Heart left ventricle (tissue), 13 donors: ENCODE measurements around the gene RPRD1A.

ENCODE experiments used
- POLR2A ChIP-seq, 2 donors: fragments of 450-650 bp; IDR thresholded peaks; one replicate each; pipeline ENCODE4 v1.6.1; 2017; ENCODE audit warnings: antibody characterized with exemption in 2 of 2, mild to moderate bottlenecking in 2 of 2, moderate library complexity in 2 of 2
- TF ChIP-seq, protein P1 (sequence below), 12 donors: fragments of 200-600 bp; sonication (generic) in 4 of 12; IDR thresholded peaks; one replicate each; pipeline versions ENCODE4 v1.5.0 to v1.8.0; 2018 to 2022; ENCODE audit warnings: antibody characterized with exemption in 12 of 12, mild to moderate bottlenecking in 5 of 12
- donor health status: ischemic (EF 13 %, LVEDD 7.1; RV severe dilation, severe dysfunction).
- donor health status: DM: no; HTN: yes; CAD: no.
- donor health status: DM: no; HTN: no; CAD: no.
- donor health status: ischemic (EF 25% LVEDD 6.9; RV normal size, moderate dysfunction).
- donor health status: ischemic (EF 25% LVEDD 5.7; RV mildly dilated, moderate dysfunction).
- donor health status: ischemic (EF 35%, LVEDD 5.7; RV mildly dilated, moderate dysfunction).
- donor health status: nonischemic (EF 11% LVEDD 7.7; RV severe dilation, severe dysfunction).
- donor health status: DM: yes; HTN: yes; CAD: no.
- donor health status: PGD.
- donor health status: ischemic (EF 29% LVEDD 5.4; RV normal size, mild dysfunction).
- donor health status: nonischemic (EF 23%, LVEDD 6.1; RV moderate dilation, normal function).

DNA sequence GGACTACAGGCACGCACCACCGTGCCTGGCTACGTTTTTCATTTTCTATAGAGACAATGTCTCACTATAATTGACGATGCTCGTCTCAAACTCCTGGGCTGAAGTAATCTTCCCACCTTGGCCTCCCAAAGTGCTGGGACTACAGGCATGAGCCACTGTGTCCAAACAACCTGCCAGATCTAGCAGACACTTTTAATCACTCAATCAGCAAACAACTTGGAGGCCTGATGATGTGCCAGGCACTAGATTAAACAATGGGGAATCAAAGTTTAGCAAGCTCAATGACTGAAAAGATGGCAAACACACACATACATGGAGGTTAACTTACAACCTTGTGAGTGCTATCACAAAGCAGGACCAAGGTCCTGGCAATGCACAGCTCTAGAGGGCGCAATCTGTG lies 124.7 kb downstream of the RPRD1A start:
- TF ChIP-seq, protein P1, sequence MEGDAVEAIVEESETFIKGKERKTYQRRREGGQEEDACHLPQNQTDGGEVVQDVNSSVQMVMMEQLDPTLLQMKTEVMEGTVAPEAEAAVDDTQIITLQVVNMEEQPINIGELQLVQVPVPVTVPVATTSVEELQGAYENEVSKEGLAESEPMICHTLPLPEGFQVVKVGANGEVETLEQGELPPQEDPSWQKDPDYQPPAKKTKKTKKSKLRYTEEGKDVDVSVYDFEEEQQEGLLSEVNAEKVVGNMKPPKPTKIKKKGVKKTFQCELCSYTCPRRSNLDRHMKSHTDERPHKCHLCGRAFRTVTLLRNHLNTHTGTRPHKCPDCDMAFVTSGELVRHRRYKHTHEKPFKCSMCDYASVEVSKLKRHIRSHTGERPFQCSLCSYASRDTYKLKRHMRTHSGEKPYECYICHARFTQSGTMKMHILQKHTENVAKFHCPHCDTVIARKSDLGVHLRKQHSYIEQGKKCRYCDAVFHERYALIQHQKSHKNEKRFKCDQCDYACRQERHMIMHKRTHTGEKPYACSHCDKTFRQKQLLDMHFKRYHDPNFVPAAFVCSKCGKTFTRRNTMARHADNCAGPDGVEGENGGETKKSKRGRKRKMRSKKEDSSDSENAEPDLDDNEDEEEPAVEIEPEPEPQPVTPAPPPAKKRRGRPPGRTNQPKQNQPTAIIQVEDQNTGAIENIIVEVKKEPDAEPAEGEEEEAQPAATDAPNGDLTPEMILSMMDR (IDR thresholded peaks at IDR 0.05), result no peak
- no peak for TF ChIP-seq POLR2A (IDR thresholded peaks at IDR 0.05)
